Neural crest cell (in vitro differentiated cells): ENCODE results near the gene UMOD. TPM values are rescaled to one million over a fixed set of nuclear protein-coding genes. Genes with fewer than 3 reads are reported as not detected.
"Not testable (repeated sequence)": the region's sequence is repeated elsewhere in the genome, so short reads cannot be mapped to it uniquely, and the experiment has no call there.

ENCODE experiments used
- DNase-seq: peaks from one replicate; pipeline ENCODE4 v3.0.0; 2021; ENCODE audit warnings: low read depth, mixed read lengths, low spot score
- H3K27ac Mint-ChIP-seq: one replicate; pipeline ENCODE4 v1.8.0; 2021; ENCODE audit warnings: mild to moderate bottlenecking, mixed read lengths; ENCODE audit not compliant: unreplicated experiment
- H3K27me3 Mint-ChIP-seq: 2 replicates; pipeline ENCODE4 v1.8.0; 2021; ENCODE audit warnings: low read depth, mild to moderate bottlenecking, mixed read lengths
- H3K36me3 Mint-ChIP-seq: 2 replicates; pipeline ENCODE4 v1.8.0; 2021; ENCODE audit warnings: low read depth, mild to moderate bottlenecking, mixed read lengths
- H3K4me1 Mint-ChIP-seq: 2 replicates; pipeline ENCODE4 v1.8.0; 2021; ENCODE audit warnings: mixed read lengths
- H3K4me3 Mint-ChIP-seq: one replicate; pipeline ENCODE4 v1.8.0; 2021; ENCODE audit warnings: mild to moderate bottlenecking, mixed read lengths
- H3K9me3 Mint-ChIP-seq: 2 replicates; pipeline ENCODE4 v1.8.0; 2021; ENCODE audit warnings: mixed read lengths
- total RNA-seq: library from RNA; stranded (reverse); gene quantifications from 2 replicates; pipeline ENCODE4 v1.2.1, GENCODE V29; 2021
- TF ChIP-seq, protein P1 (sequence below): fragments of 200-600 bp; sonication (generic); conservative IDR thresholded peaks from 2 replicates; pipeline ENCODE4 v1.5.0; 2021; ENCODE audit warnings: antibody characterized with exemption, mild to moderate bottlenecking

UMOD gene
- total RNA-seq, 1 donor from 2014 or later = not detected

DNA sequence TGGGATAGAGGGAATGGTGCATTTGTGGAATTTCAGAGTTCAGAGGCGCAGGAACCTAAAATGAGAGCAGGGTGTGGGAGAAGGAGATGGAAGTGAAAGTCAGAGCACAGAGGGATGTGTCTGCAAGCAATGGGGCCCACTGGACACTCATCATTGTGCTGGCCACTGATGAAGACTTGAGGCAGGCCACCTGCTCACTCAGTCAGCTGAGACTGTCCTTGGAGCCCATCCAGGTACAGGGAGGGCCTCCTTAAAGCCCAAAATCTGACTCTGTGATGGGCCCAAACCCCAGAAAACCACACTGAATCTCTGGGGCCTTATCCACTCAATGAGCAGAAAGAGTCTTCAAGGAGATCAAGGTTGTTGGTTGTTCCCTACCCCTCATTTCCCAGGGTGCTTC, 30.8 kb downstream of the UMOD start:
- H3K27ac Mint-ChIP-seq = no peak overlapping the region
- TF ChIP-seq, protein P1, sequence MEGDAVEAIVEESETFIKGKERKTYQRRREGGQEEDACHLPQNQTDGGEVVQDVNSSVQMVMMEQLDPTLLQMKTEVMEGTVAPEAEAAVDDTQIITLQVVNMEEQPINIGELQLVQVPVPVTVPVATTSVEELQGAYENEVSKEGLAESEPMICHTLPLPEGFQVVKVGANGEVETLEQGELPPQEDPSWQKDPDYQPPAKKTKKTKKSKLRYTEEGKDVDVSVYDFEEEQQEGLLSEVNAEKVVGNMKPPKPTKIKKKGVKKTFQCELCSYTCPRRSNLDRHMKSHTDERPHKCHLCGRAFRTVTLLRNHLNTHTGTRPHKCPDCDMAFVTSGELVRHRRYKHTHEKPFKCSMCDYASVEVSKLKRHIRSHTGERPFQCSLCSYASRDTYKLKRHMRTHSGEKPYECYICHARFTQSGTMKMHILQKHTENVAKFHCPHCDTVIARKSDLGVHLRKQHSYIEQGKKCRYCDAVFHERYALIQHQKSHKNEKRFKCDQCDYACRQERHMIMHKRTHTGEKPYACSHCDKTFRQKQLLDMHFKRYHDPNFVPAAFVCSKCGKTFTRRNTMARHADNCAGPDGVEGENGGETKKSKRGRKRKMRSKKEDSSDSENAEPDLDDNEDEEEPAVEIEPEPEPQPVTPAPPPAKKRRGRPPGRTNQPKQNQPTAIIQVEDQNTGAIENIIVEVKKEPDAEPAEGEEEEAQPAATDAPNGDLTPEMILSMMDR = no peak

DNA sequence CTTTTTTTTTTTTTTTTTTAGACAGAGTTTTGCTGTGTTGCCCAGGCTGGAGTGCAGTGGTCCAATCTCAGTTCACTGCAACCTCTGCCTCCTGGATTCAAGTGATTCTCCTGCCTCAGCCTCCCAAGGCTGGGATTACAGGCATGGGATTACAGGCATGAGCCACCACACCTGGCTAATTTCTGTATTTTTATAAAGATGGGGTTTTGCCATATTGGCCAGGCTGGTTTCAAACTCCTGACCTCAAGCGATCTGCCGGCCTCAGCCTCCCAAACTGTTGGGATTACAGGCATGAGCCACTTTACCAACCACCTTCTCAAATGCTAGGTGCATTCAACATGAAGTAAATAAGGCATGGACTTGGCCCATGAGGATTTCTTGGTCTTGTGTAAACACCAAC, 31.5 kb downstream of the UMOD start:
- not testable (repeated sequence) for DNase-seq, H3K27ac Mint-ChIP-seq, H3K9me3 Mint-ChIP-seq, H3K4me3 Mint-ChIP-seq, H3K4me1 Mint-ChIP-seq, H3K36me3 Mint-ChIP-seq
- H3K27me3 Mint-ChIP-seq = peaks cover 82% of the 10 kb centered on the region

More for the DNA sequence above, 30.8 kb downstream of the UMOD start:
- no peaks in the 10 kb centered on the region for H3K4me1 Mint-ChIP-seq
- no peaks in the 10 kb centered on the region for H3K9me3 Mint-ChIP-seq
- H3K36me3 Mint-ChIP-seq = no peaks in the 10 kb centered on the region
- peaks cover 84% of the 10 kb centered on the region for H3K27me3 Mint-ChIP-seq
- no peak for DNase-seq
- H3K4me3 Mint-ChIP-seq = no peak overlapping the region

DNA sequence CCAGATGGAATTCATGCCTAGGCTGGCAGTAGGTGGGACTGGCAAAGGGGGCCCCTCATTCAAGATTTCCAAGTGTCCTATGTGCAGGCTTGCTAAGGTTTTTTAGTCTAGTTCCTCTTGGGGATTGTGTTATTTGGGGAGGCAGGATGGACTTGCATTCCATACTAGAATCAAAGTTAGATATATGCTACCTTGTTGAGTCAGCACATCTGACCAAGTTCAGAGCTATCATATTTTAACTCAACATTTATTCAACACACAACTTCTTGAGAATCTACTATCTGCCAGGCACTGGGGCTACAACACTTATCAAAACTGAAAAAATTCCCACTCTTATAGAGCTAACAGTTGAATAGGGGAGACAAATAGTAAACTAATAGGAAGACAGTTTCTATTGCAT, 31.9 kb downstream of the UMOD start:
- peaks cover 81% of the 10 kb centered on the region for H3K27me3 Mint-ChIP-seq

DNA sequence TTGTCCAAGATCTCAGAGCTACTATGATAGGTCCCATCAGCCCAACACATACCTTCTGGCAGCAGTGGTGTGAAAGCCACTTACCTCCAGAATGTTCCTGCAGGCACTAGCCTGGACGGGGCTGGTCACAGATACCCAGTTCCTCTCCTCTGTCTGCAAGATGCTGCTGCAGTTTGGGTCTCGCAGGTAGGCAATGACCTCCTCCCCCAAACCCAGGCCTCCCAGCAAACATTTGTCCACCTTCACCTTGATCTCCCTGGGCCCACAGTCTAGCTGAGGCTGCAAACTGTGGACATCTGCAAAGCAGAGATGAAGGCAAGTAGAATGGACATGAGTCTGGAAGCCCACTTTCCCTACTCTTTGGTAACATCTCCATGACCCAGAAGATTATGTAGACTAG, 32.3 kb downstream of the UMOD start:
- no peak overlapping the region for H3K27ac Mint-ChIP-seq
- no peaks in the 10 kb centered on the region for H3K36me3 Mint-ChIP-seq
- DNase-seq = no peak
- TF ChIP-seq, protein P1 = no peak
- no peak overlapping the region for H3K4me3 Mint-ChIP-seq
- H3K9me3 Mint-ChIP-seq = no peaks in the 10 kb centered on the region
- peaks cover 81% of the 10 kb centered on the region for H3K27me3 Mint-ChIP-seq
- H3K4me1 Mint-ChIP-seq = no peaks in the 10 kb centered on the region

More for the DNA sequence above, 31.9 kb downstream of the UMOD start:
- TF ChIP-seq, protein P1 = no peak
- no peak overlapping the region for H3K4me3 Mint-ChIP-seq
- no peaks in the 10 kb centered on the region for H3K9me3 Mint-ChIP-seq
- no peak for DNase-seq
- H3K36me3 Mint-ChIP-seq = no peaks in the 10 kb centered on the region
- H3K4me1 Mint-ChIP-seq = no peaks in the 10 kb centered on the region
- no peak overlapping the region for H3K27ac Mint-ChIP-seq

DNA sequence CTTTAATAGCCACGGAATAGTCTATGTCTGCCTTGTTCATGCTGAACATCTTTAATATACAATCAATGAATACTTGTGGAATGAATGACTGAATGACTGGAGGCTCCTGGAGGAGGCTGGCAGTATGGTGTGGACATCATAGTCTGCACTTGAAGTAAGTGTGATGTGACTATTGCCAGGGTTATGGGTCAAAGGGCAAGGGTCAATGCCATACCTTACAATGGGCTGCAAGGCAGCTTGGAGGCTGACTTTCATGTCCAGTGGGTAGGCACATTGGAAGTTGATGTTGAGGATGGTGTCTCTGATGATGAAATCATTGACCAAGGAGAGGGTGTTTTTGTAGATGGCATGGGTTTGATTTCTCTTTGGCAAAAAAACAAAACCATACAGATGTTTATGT, 33.1 kb downstream of the UMOD start:
- Mint-ChIP-seq H3K27me3 (peaks cover 83% of the 10 kb centered on the region), H3K4me1 (no peaks in the 10 kb centered on the region), H3K27ac (no peak overlapping the region), H3K4me3 (no peak overlapping the region), H3K36me3 (no peaks in the 10 kb centered on the region), H3K9me3 (no peaks in the 10 kb centered on the region)
- TF ChIP-seq, protein P1 = no peak
- DNase-seq = no peak

DNA sequence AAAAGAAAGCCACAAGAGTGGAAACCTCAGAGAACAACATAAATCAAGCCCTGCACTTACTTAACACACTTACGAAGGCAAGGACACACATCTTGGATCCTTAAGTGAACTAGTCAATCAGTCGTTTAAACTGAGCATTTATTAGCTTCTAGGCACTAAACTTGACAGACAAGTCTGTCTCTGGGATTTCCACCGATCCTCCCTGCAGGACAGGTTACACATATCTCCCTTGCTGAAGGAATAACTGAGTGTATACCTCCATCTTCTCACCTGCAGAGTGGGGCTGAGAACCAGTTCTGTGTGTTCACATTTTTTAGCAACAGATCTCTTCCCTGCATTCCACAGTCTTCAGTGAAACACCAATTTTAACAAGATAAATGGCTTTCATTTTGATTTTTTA, 34.1 kb downstream of the UMOD start:
- DNase-seq = no peak
- no peaks in the 10 kb centered on the region for H3K4me1 Mint-ChIP-seq
- H3K27me3 Mint-ChIP-seq = peaks cover 83% of the 10 kb centered on the region
- TF ChIP-seq, protein P1 = no peak
- no peaks in the 10 kb centered on the region for H3K36me3 Mint-ChIP-seq
- H3K9me3 Mint-ChIP-seq = no peaks in the 10 kb centered on the region
- no peak overlapping the region for H3K27ac Mint-ChIP-seq
- no peak overlapping the region for H3K4me3 Mint-ChIP-seq
